GM15510 (cell line): ENCODE measurements around the gene C3orf49.

Experiments used
- POLR2A ChIP-seq: IDR thresholded peaks from 3 replicates; pipeline ENCODE4 v1.6.1; 2011; ENCODE audit warnings: borderline replicate concordance; ENCODE audit not compliant: insufficient read length; ENCODE audit errors: extremely low read depth

The C3orf49 gene

DNA sequence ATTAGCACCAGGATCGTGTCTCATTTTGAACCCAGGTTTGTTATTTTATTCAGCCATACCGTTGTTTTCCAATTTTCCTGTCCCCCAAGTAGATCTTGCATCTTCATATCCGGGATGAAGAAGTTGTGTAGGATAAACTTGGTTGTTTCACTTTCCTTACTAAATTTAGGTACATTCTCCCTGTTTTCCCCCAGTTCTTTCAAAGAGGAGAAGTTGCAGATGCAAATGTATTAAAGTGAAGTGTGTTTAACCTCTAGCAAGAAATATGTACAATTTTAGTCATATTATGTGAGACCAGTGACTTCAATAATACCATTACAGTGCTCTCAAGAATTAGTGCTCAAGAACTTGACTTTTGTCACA is 45.8 kb downstream of the C3orf49 start:
- no peak for TF ChIP-seq POLR2A

DNA sequence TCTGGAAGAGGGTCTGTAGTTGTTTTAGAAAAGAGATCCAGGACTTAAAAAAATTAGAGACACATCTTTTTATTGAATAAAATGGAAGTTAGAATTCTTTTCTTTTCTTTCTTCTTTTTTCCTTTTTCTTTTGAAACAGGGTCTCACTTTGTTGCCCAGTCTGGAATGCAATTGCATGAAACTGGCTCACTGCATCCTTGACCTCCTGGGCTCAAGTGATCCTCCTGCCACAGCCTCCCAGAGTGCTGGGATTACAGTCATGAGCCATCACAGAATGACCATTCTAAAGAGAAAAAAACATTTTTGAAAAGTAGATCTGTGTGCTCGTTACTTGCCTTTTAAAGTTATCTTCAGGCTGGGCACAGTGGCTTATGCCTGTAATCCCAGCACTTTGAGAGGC is 48.1 kb downstream of the C3orf49 start:
- no peak for TF ChIP-seq POLR2A

DNA sequence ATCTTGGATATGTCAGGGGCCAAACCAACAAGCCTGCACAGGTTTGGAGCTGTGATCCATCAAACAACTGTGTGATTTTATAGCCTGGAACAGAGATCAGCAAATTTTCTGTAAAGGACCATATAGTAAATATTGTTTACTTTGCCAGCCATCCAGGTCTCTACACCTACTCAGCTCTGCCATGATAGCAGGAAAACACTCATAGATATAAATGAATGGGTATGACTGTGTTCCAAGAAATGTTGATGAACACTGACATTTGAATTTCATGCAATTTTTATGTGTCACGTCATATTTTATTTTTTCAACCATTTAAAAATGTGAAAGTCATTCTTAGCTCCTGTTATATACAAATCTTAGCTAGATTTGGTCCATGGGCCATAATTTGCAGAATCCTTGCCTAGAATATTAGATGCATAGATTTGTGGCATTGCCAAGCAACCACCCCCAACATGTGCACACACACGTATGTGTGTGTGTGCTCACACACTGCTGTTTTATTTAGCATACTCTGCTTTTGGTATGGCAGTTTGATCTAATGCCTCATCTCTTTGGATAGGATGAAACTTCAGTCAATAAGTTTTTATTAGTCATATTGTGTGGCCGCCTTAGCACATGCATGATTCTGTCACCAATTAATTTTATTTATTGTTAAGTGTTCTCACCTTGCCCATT is 51.0 kb downstream of the C3orf49 start:
- no peak for TF ChIP-seq POLR2A

DNA sequence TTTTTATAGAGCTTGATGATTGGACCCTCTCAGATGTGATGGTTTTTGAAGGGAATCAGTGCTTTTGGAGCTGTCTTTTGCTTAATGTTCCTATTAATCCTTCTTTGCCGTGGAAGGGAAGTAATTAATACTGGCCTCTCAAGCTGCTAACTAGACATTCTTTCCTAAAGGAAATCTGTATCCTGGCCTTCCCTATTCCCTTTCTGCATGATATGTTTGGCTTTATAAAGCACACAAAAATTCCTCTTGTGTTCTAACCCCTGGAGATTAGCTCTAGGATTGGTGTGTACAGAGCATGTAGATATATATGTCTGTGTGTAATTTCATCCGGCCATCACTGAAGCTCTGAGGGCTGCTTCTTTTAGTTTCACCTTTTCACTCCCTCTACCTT is 51.5 kb downstream of the C3orf49 start:
- TF ChIP-seq POLR2A, result no peak

DNA sequence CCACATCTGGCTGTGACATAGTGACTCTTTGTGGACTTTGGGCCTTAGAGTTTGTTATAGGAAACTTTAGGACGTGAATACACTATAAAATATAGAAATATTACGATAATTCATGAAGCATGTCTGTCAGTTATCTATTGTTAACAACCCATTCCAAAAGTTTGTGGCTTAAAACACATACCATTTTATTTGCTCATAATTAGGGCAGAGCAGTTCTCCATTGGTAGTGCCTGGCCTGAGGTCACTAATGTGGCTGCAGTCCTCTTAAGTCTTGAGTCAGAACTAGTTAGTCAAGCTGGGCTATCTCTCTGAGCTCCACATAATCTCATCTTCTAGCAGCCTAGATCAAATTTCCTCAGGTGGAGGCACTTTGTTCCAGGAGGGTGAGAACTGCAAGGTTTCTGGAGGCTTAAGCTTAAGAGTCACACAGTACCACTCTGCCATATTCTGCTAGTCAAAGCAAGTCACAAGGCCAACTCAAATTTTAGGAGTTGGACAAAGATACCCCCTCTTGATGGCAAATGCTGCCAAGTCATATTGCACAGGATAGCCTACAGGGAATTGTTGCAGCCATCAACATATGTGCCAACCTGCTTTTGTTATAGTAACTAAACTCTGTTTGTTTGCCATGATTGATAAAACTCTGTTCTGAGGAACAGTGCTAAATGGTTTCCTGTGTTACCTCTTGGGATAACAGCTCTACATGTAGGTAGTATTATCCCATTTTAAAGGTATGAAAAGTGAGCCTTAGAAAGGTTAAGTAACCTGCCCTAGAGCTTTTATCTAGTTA is 53.2 kb downstream of the C3orf49 start:
- TF ChIP-seq POLR2A, result no peak

DNA sequence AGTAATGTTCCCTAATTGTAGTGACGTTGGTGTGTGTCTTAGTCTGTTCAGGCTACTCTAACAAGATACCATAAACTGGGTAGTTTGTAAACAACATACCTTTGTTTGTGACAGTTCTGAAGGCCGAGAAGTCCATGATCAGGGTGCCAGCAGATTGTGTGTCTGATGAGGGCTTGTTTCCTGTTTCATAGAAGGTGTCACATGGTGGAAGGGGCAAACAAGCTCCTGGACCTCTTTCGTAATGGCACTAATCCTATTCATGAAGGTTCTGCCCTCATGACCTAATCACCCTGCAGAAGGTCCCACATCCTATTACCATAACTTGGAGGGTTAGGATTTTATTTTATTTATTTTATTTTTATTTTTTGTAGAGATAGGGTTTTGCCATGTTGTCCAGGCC is 55.7 kb downstream of the C3orf49 start:
- TF ChIP-seq POLR2A, result no peak

DNA sequence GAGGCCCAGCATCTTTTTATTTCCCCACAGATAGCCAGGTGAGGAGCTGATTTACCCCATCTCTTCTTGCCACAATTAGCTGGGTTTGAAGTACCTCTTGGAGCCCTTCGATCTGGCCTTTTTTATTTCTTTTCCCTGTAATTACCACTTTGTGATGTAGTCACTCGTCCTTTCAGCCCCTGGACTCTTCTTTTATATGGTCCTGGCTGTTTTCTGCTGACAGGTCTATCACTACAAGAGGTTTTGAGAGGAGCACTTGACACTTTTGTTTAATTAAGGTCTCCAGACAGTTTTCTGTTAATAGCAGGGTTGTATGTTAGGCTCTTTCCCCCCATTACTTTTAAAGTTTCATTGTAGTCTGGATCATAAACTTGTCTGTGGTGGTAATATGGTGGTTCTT is 56.4 kb downstream of the C3orf49 start:
- no peak for TF ChIP-seq POLR2A

DNA sequence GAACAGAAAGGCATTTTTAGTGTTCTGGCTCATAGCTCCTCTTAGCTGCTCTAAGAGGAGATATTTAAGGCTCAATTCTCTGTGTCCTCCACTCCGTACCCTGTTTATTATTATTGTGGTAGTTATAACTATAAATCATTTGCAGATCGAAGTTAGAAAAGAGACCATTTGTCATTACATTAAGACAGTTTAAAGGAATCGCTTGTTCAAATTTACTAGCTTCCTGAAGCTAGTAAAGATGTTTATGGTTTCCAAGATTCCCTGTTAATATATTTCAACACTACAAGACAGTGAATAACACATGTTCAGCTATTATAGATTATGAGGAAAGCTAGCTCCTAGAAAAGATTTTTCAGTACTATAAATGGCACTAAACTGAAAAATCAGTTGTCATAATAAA is 57.2 kb downstream of the C3orf49 start:
- no peak for TF ChIP-seq POLR2A

DNA sequence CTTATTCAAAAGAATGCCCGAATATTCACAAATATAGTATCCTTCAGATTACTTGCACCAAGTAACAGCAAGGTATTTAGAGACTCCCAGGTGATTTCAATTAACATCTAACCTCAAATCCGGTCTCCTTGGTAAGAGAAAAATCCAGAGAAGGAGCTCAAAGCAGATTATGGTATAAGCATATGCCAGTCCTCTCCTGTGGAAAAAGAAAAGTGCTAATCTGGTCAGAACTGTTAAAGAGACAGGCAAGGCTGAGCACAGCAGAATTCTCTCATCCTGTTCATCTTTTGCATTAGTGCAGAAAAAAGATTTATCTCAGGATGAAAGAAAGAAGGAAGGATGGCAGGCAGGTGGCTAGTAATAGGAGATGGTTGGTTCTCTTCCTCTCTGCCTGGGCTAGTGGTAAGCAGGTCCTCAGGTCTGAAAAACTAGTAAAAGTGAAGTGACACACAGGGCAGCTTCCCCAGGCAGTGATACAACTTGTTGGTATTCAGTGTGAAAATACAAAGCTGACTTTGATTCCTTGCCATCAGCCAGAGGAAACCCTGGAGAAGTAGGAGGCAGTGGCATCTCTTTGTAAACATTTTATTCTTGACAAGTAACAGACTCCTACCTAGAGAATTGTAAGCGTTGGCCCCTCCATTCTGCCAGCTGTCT is 58.8 kb downstream of the C3orf49 start:
- no peak for TF ChIP-seq POLR2A

DNA sequence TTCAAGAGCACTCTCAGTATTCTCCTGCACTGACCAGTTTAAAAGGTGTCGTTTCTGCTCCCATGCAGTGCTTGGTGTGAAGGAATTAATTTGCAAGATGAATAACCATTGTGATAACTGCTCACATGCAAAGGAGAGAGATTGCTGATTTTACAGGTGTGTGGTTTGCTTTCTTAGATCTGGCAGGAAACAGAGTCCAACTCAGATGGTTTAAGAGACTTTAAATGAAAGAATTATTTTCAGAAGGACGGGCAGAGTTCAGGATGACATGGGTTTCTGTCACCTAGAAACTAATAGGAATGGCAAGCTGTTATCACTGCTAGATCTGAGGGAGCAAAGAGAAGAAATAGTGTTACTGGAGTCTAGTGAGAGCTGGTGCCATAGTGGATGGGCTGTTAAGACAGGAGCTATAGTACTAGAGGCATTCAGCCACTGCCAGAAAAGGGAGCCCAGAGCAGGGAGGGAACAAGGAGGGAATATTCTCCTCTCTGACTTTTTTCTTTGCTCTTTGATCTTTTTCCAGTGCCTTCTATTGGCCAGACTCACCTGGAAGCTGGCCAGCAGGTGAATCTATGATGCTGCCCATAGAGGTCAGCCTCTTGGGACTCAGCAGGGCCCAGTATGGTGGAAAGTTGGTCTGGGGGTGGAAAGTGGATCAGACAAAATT is 59.4 kb downstream of the C3orf49 start:
- no peak for TF ChIP-seq POLR2A

DNA sequence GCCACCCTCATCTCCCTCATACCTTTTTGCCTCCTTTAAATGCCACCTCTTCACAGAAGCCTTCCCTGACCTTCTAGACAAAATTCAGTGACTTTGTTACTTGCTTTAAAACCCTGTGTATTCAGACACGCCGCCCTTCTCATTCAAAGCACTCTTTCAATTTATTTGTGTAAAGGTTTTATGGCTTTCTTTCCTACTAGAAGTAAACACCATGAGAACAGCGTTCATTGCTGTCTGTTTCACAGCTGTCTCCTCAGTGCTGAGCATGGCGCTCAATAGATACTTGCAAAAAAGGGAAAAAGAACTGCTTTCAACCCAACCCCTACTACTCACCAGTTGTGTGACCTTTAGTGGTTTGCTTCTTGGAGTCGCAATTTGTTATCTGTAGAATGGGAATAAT is 61.6 kb downstream of the C3orf49 start:
- TF ChIP-seq POLR2A, result no peak

DNA sequence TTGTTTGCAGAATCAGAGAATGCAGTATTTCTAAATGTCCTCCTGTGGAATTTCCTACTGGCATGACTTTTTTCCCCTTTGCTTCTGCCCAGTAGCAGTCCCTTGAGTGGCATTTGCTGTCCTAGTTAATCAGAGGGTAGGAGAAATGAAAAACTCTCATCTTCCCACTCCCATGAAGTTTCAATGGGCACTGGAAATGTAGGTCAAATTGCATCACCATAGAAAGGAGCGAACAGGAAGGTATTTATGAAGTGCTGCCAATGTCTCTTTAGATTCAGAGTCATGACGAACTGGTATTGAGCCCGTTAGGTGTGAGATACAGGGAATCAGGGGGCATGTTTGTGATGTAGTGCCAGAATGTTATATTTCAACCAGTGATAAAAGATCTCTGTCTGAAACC is 67.8 kb downstream of the C3orf49 start:
- no peak for TF ChIP-seq POLR2A

DNA sequence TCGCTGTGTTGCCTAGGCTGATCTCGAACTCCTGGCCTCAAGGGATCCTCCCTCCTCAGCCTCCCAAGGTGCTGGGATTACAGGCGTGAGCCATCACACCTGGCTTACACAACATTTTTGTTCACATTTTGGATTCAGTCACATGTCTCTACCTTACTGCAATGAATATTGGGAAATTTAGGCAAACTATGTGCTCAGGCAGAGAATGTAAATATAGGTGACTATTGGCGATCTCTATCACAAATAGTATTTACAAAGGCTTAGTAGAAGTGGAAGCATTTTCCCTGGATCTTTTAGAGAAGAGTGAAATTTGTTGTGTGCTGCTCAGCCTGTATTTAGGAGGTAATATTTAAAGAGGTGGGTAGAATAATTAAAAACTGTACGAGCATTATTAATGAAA is 72.4 kb downstream of the C3orf49 start:
- no peak for TF ChIP-seq POLR2A

DNA sequence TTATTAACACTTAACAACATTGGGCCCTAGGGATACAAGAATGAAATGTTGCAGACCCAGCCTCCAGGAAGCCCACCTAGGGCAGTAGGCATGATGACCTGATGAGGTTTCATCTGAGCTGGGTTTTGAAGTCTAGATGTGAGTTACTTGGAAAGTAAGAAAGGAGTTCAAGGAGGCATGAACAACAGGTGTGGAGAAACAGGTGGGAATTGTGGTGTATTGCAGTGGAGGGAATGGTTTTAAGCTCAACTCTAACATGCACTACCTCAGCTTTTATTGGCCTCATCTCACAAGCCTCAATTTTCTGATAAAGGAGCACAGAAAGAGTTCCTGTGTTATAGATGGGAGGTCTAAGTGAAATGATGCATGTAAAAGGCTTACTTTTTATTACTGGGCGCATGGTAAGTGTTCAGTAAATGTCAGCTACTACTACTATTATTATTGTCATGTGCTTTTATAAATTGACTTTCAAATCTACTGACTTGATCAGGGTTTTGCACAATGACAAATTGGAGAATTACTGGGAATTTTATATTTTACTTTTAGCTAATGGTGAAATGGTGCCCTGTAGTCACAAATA is 73.8 kb downstream of the C3orf49 start:
- TF ChIP-seq POLR2A, result no peak
